ENCODE measurements around the gene RNU2-1.
"Not testable (repeated sequence)": the region's sequence is repeated elsewhere in the genome, so short reads cannot be mapped to it uniquely, and the experiment has no call there.

RNU2-1 gene

GRCh38 chr17:43215341-43215740 is 18.4 kb downstream of the RNU2-1 start:
- DNase-seq: no peak

- DNase-seq: no peak
Measured at GRCh38 chr17:43213545-43213944, 20.2 kb downstream of the RNU2-1 start.

GRCh38 chr17:43212641-43213490 is 20.9 kb downstream of the RNU2-1 start:
- no peak for DNase-seq

GRCh38 chr17:43211480-43212402 is 22.0 kb downstream of the RNU2-1 start, which contains the start of gene TMEM106A:
TSS of gene TMEM106A (plus strand) at chr17:43211875. CDS start at chr17:43213042, 1,167 bp downstream.
- DNase-seq: no peak

GRCh38 chr17:43211123-43211479 is 22.7 kb downstream of the RNU2-1 start:
- no peak for DNase-seq

- DNase-seq: no peak
Measured at GRCh38 chr17:43210576-43210975, 23.2 kb downstream of the RNU2-1 start.

- not testable (repeated sequence) for DNase-seq
Measured at GRCh38 chr17:43203013-43203412, 30.8 kb downstream of the RNU2-1 start.

GRCh38 chr17:43200127-43200526 is 33.6 kb downstream of the RNU2-1 start:
- DNase-seq: no peak

- no peak for DNase-seq
Measured at GRCh38 chr17:43199633-43200032, 34.1 kb downstream of the RNU2-1 start.

GRCh38 chr17:43193251-43193650 is 40.5 kb downstream of the RNU2-1 start:
- DNase-seq: no peak

- not testable (repeated sequence) for DNase-seq
Measured at GRCh38 chr17:43186656-43187055, 47.1 kb downstream of the RNU2-1 start.

GRCh38 chr17:43183921-43184320 is 49.9 kb downstream of the RNU2-1 start:
- no peak for DNase-seq
